ENCODE measurements around the gene TMEM72. TPM values are rescaled to one million over a fixed set of nuclear protein-coding genes. Genes with fewer than 3 reads are reported as not detected.

Gene TMEM72
- total RNA-seq, 1 experiment from 2014 or later: not detected

DNA sequence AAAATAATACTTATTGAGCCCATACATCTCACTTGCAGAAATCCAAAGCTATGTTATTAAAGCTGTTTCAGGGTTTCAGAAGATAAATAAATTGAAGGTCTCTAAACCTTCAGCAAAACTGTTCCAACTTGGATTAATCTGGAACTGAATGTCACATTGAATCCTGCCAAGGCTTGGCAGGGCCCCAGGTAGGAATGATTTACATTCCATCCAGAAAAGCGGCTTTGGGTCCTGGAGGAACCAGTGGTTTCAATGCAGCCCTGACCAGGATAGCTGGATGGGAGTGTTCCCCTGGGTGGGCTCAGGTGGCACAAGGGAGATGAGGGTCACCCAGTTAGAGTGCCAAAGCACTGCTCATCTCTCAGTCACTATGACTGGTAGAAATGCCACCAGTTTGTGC lies 37.0 kb upstream of the TMEM72 start:
- Histone ChIP-seq H3K9ac (ENCODE audit: low read length) (no peak overlapping the region), H3K4me1 (ENCODE audit: control insufficient read depth in 1 of 2, insufficient read depth in 2 of 2, low read length in 2 of 2) (no peaks in the 10 kb centered on the region), H3K27me3 (ENCODE audit: insufficient read depth, low read length) (no peaks in the 10 kb centered on the region), H3K27ac (ENCODE audit: low read depth, low read length) (no peak overlapping the region), H3K4me3 (replicated peaks in 1 of 2; ENCODE audit: low read depth in 1 of 2, low read length in 2 of 2) (no peak overlapping the region), H2AFZ (ENCODE audit: low read depth, low read length, poor library complexity, severe bottlenecking) (no peak overlapping the region), H3K36me3 (ENCODE audit: control insufficient read depth in 1 of 2, insufficient read depth in 2 of 2, low read length in 2 of 2) (no peaks in the 10 kb centered on the region), H3K9me3 (ENCODE audit: control insufficient read depth in 1 of 2, insufficient read depth in 1 of 2, low read depth in 1 of 2, low read length in 2 of 2) (no peaks in the 10 kb centered on the region), H3K9me2 (ENCODE audit: insufficient read depth) (no peaks in the 10 kb centered on the region), H3K4me2 (ENCODE audit: low read length) (no peak overlapping the region), H3K79me2 (ENCODE audit: insufficient read depth, low read length) (no peaks in the 10 kb centered on the region), H4K20me1 (ENCODE audit: insufficient read depth) (no peaks in the 10 kb centered on the region)
- ATAC-seq (no peak), DNase-seq (ENCODE audit: low read depth, low spot score) (no peak)
- POLR2A ChIA-PET: no interaction called here
- RAD21 ChIA-PET (ENCODE audit: low non-redundant PET in 1 of 2, low total read pairs in 2 of 2, uncharacterized antibody in 2 of 2, unreplicated experiment in 2 of 2): no interaction called here
- BruUV-seq (replicated peaks): no TSS peak
- CTCF ChIA-PET: no interaction called here
- TF ChIP-seq SRF (IDR thresholded peaks at IDR 0.05; ENCODE audit: low read depth): no peak
- TF ChIP-seq, protein P1, sequence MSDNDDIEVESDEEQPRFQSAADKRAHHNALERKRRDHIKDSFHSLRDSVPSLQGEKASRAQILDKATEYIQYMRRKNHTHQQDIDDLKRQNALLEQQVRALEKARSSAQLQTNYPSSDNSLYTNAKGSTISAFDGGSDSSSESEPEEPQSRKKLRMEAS (IDR thresholded peaks at IDR 0.05): no peak
- no peak for TF ChIP-seq SP1 (IDR thresholded peaks at IDR 0.05; ENCODE audit: low read depth)
- no peak for TF ChIP-seq SIN3A (IDR thresholded peaks at IDR 0.05; ENCODE audit: low read depth)
- TF ChIP-seq ELF1 (IDR thresholded peaks at IDR 0.05; ENCODE audit: borderline replicate concordance, low read depth): no peak
- no peak for TF ChIP-seq EZH2phosphoT487 (IDR thresholded peaks at IDR 0.05; ENCODE audit: borderline replicate concordance)
- TF ChIP-seq YY1 (IDR thresholded peaks at IDR 0.05; ENCODE audit: extremely low read depth, insufficient replicate concordance, low read depth, low read length): no peak
- TF ChIP-seq, protein P2, sequence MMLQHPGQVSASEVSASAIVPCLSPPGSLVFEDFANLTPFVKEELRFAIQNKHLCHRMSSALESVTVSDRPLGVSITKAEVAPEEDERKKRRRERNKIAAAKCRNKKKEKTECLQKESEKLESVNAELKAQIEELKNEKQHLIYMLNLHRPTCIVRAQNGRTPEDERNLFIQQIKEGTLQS (IDR thresholded peaks at IDR 0.05): no peak
- TF ChIP-seq FOSL1 (IDR thresholded peaks at IDR 0.05; ENCODE audit: low read depth): no peak
- no peak for TF ChIP-seq POLR2A (IDR thresholded peaks at IDR 0.05; ENCODE audit: borderline replicate concordance, extremely low read depth, insufficient read depth, insufficient read length)
- TF ChIP-seq CEBPB (IDR thresholded peaks at IDR 0.05; ENCODE audit: low read depth): no peak
- no peak for TF ChIP-seq CBX3 (IDR thresholded peaks at IDR 0.05; ENCODE audit: low read depth)
- TF ChIP-seq, protein P3, sequence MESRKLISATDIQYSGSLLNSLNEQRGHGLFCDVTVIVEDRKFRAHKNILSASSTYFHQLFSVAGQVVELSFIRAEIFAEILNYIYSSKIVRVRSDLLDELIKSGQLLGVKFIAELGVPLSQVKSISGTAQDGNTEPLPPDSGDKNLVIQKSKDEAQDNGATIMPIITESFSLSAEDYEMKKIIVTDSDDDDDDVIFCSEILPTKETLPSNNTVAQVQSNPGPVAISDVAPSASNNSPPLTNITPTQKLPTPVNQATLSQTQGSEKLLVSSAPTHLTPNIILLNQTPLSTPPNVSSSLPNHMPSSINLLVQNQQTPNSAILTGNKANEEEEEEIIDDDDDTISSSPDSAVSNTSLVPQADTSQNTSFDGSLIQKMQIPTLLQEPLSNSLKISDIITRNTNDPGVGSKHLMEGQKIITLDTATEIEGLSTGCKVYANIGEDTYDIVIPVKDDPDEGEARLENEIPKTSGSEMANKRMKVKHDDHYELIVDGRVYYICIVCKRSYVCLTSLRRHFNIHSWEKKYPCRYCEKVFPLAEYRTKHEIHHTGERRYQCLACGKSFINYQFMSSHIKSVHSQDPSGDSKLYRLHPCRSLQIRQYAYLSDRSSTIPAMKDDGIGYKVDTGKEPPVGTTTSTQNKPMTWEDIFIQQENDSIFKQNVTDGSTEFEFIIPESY (IDR thresholded peaks at IDR 0.05; ENCODE audit: extremely low read depth, insufficient replicate concordance, low read length): no peak
- no peak for TF ChIP-seq RAD21 (IDR thresholded peaks at IDR 0.05; ENCODE audit: low read depth)
- no peak for TF ChIP-seq POLR2AphosphoS5 (IDR thresholded peaks at IDR 0.05; ENCODE audit: low read depth, low read length)
- TF ChIP-seq, protein P4, sequence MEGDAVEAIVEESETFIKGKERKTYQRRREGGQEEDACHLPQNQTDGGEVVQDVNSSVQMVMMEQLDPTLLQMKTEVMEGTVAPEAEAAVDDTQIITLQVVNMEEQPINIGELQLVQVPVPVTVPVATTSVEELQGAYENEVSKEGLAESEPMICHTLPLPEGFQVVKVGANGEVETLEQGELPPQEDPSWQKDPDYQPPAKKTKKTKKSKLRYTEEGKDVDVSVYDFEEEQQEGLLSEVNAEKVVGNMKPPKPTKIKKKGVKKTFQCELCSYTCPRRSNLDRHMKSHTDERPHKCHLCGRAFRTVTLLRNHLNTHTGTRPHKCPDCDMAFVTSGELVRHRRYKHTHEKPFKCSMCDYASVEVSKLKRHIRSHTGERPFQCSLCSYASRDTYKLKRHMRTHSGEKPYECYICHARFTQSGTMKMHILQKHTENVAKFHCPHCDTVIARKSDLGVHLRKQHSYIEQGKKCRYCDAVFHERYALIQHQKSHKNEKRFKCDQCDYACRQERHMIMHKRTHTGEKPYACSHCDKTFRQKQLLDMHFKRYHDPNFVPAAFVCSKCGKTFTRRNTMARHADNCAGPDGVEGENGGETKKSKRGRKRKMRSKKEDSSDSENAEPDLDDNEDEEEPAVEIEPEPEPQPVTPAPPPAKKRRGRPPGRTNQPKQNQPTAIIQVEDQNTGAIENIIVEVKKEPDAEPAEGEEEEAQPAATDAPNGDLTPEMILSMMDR (IDR thresholded peaks at IDR 0.05 in 2 of 3, conservative IDR thresholded peaks at IDR 0.05 in 1 of 3; ENCODE audit: borderline replicate concordance in 1 of 3, insufficient read depth in 1 of 3, low read depth in 2 of 3, low read length in 2 of 3): no peak
- intact Hi-C loops (cut with micrococcal nuclease): no loop called here

All from HCT116 (cell line).